HG02840 (cell line): ENCODE data around the gene CALD1.
A peak's percentile ranks its signal among the peaks of the same experiment; 100 is the strongest.
"Not testable (repeated sequence)": the region's sequence is repeated elsewhere in the genome, so short reads cannot be mapped to it uniquely, and the experiment has no call there.

Source experiments
- ATAC-seq: cut with Tn5 transposase; IDR thresholded peaks from one replicate; pipeline ENCODE4 v1.9.1; 2021; ENCODE audit warnings: mild to moderate bottlenecking, moderate library complexity, moderate number of reproducible peaks; ENCODE audit not compliant: unreplicated experiment, low FRiP score

Gene CALD1

GRCh38 chr7:134941185-134941900 lies 161.9 kb downstream of the CALD1 start:
- no peak for ATAC-seq

- ATAC-seq = no peak
These were observed 162.5 kb downstream of the CALD1 start for GRCh38 chr7:134941952-134942351.

- ATAC-seq = no peak
These were observed 163.4 kb downstream of the CALD1 start for GRCh38 chr7:134942690-134943466.

- no peak for ATAC-seq
These were observed 164.5 kb downstream of the CALD1 start for GRCh38 chr7:134943785-134944400.

- ATAC-seq = no peak
These were observed 166.3 kb downstream of the CALD1 start for GRCh38 chr7:134945691-134946090.

- no peak for ATAC-seq
These were observed 166.8 kb downstream of the CALD1 start for GRCh38 chr7:134946260-134946659.

- ATAC-seq = no peak
These were observed 167.9 kb downstream of the CALD1 start for GRCh38 chr7:134947329-134947728.

- ATAC-seq = no peak
These were observed 168.4 kb downstream of the CALD1 start for GRCh38 chr7:134947831-134948230.

GRCh38 chr7:134948246-134948645 lies 168.8 kb downstream of the CALD1 start:
- ATAC-seq = no peak

- no peak for ATAC-seq
These were observed 169.3 kb downstream of the CALD1 start for GRCh38 chr7:134948736-134949135.

- ATAC-seq = no peak
These were observed 169.7 kb downstream of the CALD1 start for GRCh38 chr7:134949171-134949570.

GRCh38 chr7:134954197-134955082 lies 175.0 kb downstream of the CALD1 start:
- ATAC-seq = no peak

- ATAC-seq = no peak
These were observed 177.6 kb downstream of the CALD1 start for GRCh38 chr7:134957005-134957404.

GRCh38 chr7:134959810-134960209 lies 180.4 kb downstream of the CALD1 start:
- ATAC-seq = no peak

GRCh38 chr7:134962270-134962780 lies 182.9 kb downstream of the CALD1 start:
- ATAC-seq = no peak

- ATAC-seq = no peak
These were observed 183.6 kb downstream of the CALD1 start for GRCh38 chr7:134963036-134963435.

- no peak for ATAC-seq
These were observed 187.3 kb downstream of the CALD1 start for GRCh38 chr7:134966691-134967090.

GRCh38 chr7:134968110-134968509 lies 188.7 kb downstream of the CALD1 start:
- no peak for ATAC-seq

GRCh38 chr7:134981645-134982044 lies 202.2 kb downstream of the CALD1 start:
- not testable (repeated sequence) for ATAC-seq

- peak; percentile 44 for ATAC-seq
These were observed 206.5 kb downstream of the CALD1 start for GRCh38 chr7:134985894-134986362.
